H1 (cell line): ENCODE data around the gene ANK3. TPM values are rescaled to one million over a fixed set of nuclear protein-coding genes. Genes with fewer than 3 reads are reported as not detected.
"Not testable (repeated sequence)": the region's sequence is repeated elsewhere in the genome, so short reads cannot be mapped to it uniquely, and the experiment has no call there.

ENCODE experiments used
- CTCF ChIA-PET: fragments of 300-600 bp; sonication (Branson Sonifier 250); formaldehyde crosslinking; loops from one replicate; lab custom pipeline; 2021; ENCODE audit not compliant: partially characterized antibody; lab: Charles Lee
- POLR2A ChIA-PET: fragments of 300-600 bp; sonication (Branson Sonifier 250); formaldehyde crosslinking; loops from one replicate; lab custom pipeline; 2021; ENCODE audit warnings: inconsistent platforms; ENCODE audit not compliant: partially characterized antibody; lab: Charles Lee
- DNase-seq, 2 experiments: peaks; one replicate each; pipeline versions ENCODE4 v3.0.0 to v3.0.0-alpha.2; 2010 to 2022; ENCODE audit warnings: low spot score in 2 of 2, low read depth in 1 of 2, mixed read lengths in 1 of 2
- FAIRE-seq: peaks from 2 replicates; lab custom pipeline; 2011; peaks lifted over from hg19 to GRCh38; lab: Jason Lieb, UNC
- H2AFZ ChIP-seq: 2 replicates; pipeline ENCODE4 v1.8.1; 2012; ENCODE audit warnings: low read length, inconsistent platforms
- H2AK5ac ChIP-seq: 2 replicates; pipeline ENCODE4 v1.6.1; 2013; ENCODE audit warnings: low read depth, low read length
- H2BK120ac ChIP-seq: replicated peaks from 2 replicates; pipeline ENCODE3; 2013; ENCODE audit warnings: low read depth, low read length, inconsistent platforms
- H2BK12ac ChIP-seq: 2 replicates; pipeline ENCODE4 v1.6.1; 2013; ENCODE audit warnings: low read depth, low read length
- H2BK15ac ChIP-seq: 2 replicates; pipeline ENCODE4 v1.6.1; 2013; ENCODE audit warnings: low read length
- H2BK20ac ChIP-seq: 2 replicates; pipeline ENCODE4 v1.6.1; 2013; ENCODE audit warnings: low read length
- H2BK5ac ChIP-seq: 2 replicates; pipeline ENCODE4 v1.6.1; 2013; ENCODE audit warnings: low read depth, low read length
- H3K14ac ChIP-seq: 2 replicates; pipeline ENCODE4 v1.6.1; 2013; ENCODE audit warnings: inconsistent platforms; ENCODE audit not compliant: insufficient read length
- H3K18ac ChIP-seq: 2 replicates; pipeline ENCODE4 v1.6.1; 2013; ENCODE audit warnings: low read length; ENCODE audit errors: extremely low read depth
- H3K23ac ChIP-seq: 2 replicates; pipeline ENCODE4 v1.6.1; 2013; ENCODE audit warnings: inconsistent platforms; ENCODE audit not compliant: insufficient read length
- H3K23me2 ChIP-seq: 2 replicates; pipeline ENCODE4 v1.6.1; 2013; ENCODE audit warnings: low read depth, low read length
- H3K27ac ChIP-seq: 2 replicates; pipeline ENCODE4 v1.6.1; 2011; ENCODE audit warnings: low read depth, low read length, inconsistent platforms
- H3K27me3 ChIP-seq, 4 experiments: replicated peaks in 1 of 4; 1 replicate in 1 of 4; 2 replicates in 3 of 4; pipeline versions ENCODE4 v1.6.1 to v1.8.1; 2011 to 2013; ENCODE audit warnings: low read length in 3 of 4, mild to moderate bottlenecking in 3 of 4, inconsistent platforms in 2 of 4, mixed read lengths in 2 of 4, moderate library complexity in 1 of 4; ENCODE audit not compliant: control insufficient read depth in 3 of 4, insufficient read depth in 3 of 4; ENCODE audit errors: extremely low read depth in 1 of 4
- H3K36me3 ChIP-seq, 4 experiments: 2 replicates each; pipeline versions ENCODE4 v1.6.1 to v1.8.1; 2011 to 2013; ENCODE audit warnings: mild to moderate bottlenecking in 4 of 4, low read length in 3 of 4, moderate library complexity in 2 of 4, control low read depth in 1 of 4, inconsistent platforms in 1 of 4; ENCODE audit not compliant: insufficient read depth in 4 of 4, control insufficient read depth in 2 of 4
- H3K4ac ChIP-seq: replicated peaks from 2 replicates; pipeline ENCODE3; 2013; ENCODE audit warnings: low read length, low read depth, mixed read lengths, inconsistent platforms; ENCODE audit not compliant: insufficient read length
- H3K4me1 ChIP-seq, 4 experiments: replicated peaks in 1 of 4; 1 replicate in 1 of 4; 2 replicates in 3 of 4; pipeline versions ENCODE4 v1.6.1 to v1.8.1; 2011 to 2013; ENCODE audit warnings: low read length in 3 of 4, inconsistent platforms in 2 of 4, mixed read lengths in 1 of 4; ENCODE audit not compliant: insufficient read depth in 4 of 4, control insufficient read depth in 3 of 4
- H3K4me2 ChIP-seq, 2 experiments: 2 replicates each; pipeline versions ENCODE4 v1.6.1 to v1.8.1; 2011 to 2013; ENCODE audit warnings: low read depth in 2 of 2, low read length in 2 of 2, control low read depth in 1 of 2, inconsistent platforms in 1 of 2, mild to moderate bottlenecking in 1 of 2; ENCODE audit not compliant: insufficient read depth in 1 of 2
- H3K4me3 ChIP-seq, 4 experiments: fragments of 200-600, 300-600 bp in 1 of 4; sonication (generic), shearing (Covaris generic), sonication (Bioruptor Twin) in 1 of 4; 2 replicates each; pipeline versions ENCODE4 v1.5.1 to v1.8.1; 2011 to 2016; ENCODE audit warnings: low read length in 4 of 4, low read depth in 3 of 4, control low read depth in 2 of 4, inconsistent platforms in 2 of 4, mild to moderate bottlenecking in 2 of 4, mixed read lengths in 1 of 4, moderate library complexity in 1 of 4; ENCODE audit not compliant: insufficient read depth in 2 of 4; ENCODE audit errors: extremely low read depth in 1 of 4
- H3K56ac ChIP-seq: replicated peaks from 2 replicates; pipeline ENCODE3; 2013; ENCODE audit warnings: low read depth, mild to moderate bottlenecking, mixed read lengths, low read length, inconsistent platforms; ENCODE audit not compliant: insufficient read length
- H3K79me1 ChIP-seq: 2 replicates; pipeline ENCODE4 v1.6.1; 2013; ENCODE audit warnings: low read depth, low read length, control low read depth
- H3K79me2 ChIP-seq, 2 experiments: 2 replicates each; pipeline versions ENCODE4 v1.6.1 to v1.8.1; 2012 to 2013; ENCODE audit warnings: low read length in 2 of 2, mild to moderate bottlenecking in 2 of 2, inconsistent platforms in 1 of 2; ENCODE audit not compliant: insufficient read depth in 2 of 2, control insufficient read depth in 1 of 2
- H3K9ac ChIP-seq, 4 experiments: replicated peaks in 1 of 4; 1 replicate in 1 of 4; 2 replicates in 3 of 4; pipeline versions ENCODE4 v1.6.1 to v1.8.1; 2011 to 2013; ENCODE audit warnings: low read depth in 3 of 4, low read length in 3 of 4, control low read depth in 2 of 4, mild to moderate bottlenecking in 2 of 4, moderate library complexity in 2 of 4, inconsistent platforms in 1 of 4; ENCODE audit errors: extremely low read depth in 1 of 4
- H3K9me3 ChIP-seq, 2 experiments: 2 replicates each; pipeline versions ENCODE4 v1.6.1 to v1.8.1; 2012 to 2013; ENCODE audit warnings: mild to moderate bottlenecking in 2 of 2, moderate library complexity in 2 of 2, control low read depth in 1 of 2, inconsistent platforms in 1 of 2, low read depth in 1 of 2, low read length in 1 of 2, mixed read lengths in 1 of 2; ENCODE audit not compliant: insufficient read depth in 2 of 2
- H4K20me1 ChIP-seq, 2 experiments: replicated peaks in 1 of 2; 2 replicates each; pipeline versions ENCODE3 to v1.8.1; 2011 to 2013; ENCODE audit warnings: inconsistent platforms in 2 of 2, low read length in 2 of 2, mild to moderate bottlenecking in 1 of 2; ENCODE audit not compliant: insufficient read depth in 2 of 2, control insufficient read depth in 1 of 2
- H4K5ac ChIP-seq: 2 replicates; pipeline ENCODE4 v1.6.1; 2013; ENCODE audit warnings: low read length, low read depth, mixed read lengths, inconsistent platforms; ENCODE audit not compliant: insufficient read length
- H4K8ac ChIP-seq: 2 replicates; pipeline ENCODE4 v1.8.0; 2013; ENCODE audit warnings: mild to moderate bottlenecking, moderate library complexity, low read length, inconsistent platforms; ENCODE audit not compliant: insufficient read depth; ENCODE audit errors: extremely low read depth
- H4K91ac ChIP-seq: replicated peaks from 2 replicates; pipeline ENCODE3; 2013; ENCODE audit warnings: low read length, mixed read lengths, inconsistent platforms; ENCODE audit not compliant: insufficient read length
- CEBPB ChIP-seq: IDR thresholded peaks from 2 replicates; pipeline ENCODE4 v1.6.1; 2012; ENCODE audit warnings: low read depth, low read length
- WGBS, 2 experiments: shearing (Covaris generic) in 1 of 2; methylation state at CpG; one replicate each; pipeline versions ENCODE4 v1.1.6 to v1.1.7; 2013 to 2015; ENCODE audit warnings: low lambda C conversion rate in 2 of 2, mixed read lengths in 2 of 2, inconsistent platforms in 1 of 2, low coverage in 1 of 2, missing lambda C conversion rate in 1 of 2; ENCODE audit not compliant: insufficient replicate concordance in 2 of 2, insufficient coverage in 1 of 2, insufficient read length in 1 of 2; ENCODE audit errors: extremely low coverage in 1 of 2, missing lambda C conversion rate in 1 of 2; 5-methylcytosine and 5-hydroxymethylcytosine counted together
- polyA plus RNA-seq, 7 experiments: library from polyadenylated mRNA; depleted of rRNA in 3 of 7; stranded (reverse) in 5 of 7; unstranded in 2 of 7; fragments of >200 nt in 5 of 7; fragments of 200-250 nt in 2 of 7; gene quantifications; 1 replicate in 5 of 7; 2 replicates in 1 of 7; 4 replicates in 1 of 7; pipeline versions ENCODE4 v1.2.1 to v1.2.3, GENCODE V29; 2011 to 2013; ENCODE audit warnings: missing spikeins in 2 of 7, mixed read lengths in 2 of 7
- total RNA-seq: library from RNA; stranded (reverse); fragmentation: NEBNext Ultra II Directional; extraction: Animal tissue kit (Norgen Biotek cat#: 25700); gene quantifications from 2 replicates; pipeline ENCODE4 v1.2.1, GENCODE V29; 2021

ANK3 gene
- total and polyA plus RNA-seq, 2 of the 8 experiments (the other 6 are each of a cell fraction or from before 2014, with no cell fraction given): 18.1 to 67.9 TPM

DNA sequence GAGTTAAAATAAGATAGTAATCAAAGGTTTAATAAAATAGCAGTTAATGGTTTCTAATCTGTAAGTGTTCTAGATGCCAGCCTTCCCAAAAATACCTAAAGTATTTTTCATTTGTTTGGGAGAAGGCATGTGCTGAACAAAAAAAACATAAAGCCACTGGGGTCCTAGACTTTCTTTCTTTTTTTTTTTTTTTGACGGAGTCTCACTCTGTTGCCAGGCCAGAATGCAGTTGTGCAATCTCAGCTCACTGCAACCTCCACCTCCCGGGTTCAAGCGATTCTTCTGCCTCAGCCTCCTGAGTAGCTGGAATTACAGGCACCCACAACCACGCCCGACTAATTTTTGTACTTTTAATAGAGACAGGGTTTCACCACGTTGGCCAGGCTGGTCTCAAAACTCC, 97.1 kb downstream of the ANK3 start:
- H3K9ac ChIP-seq, H4K8ac ChIP-seq, DNase-seq, H3K4ac ChIP-seq, H3K23ac ChIP-seq, H3K4me1 ChIP-seq, H3K36me3 ChIP-seq, CTCF ChIA-PET, H2AK5ac ChIP-seq, H3K23me2 ChIP-seq, H3K27me3 ChIP-seq, H2BK20ac ChIP-seq, H2AFZ ChIP-seq, H4K5ac ChIP-seq, H3K27ac ChIP-seq, H2BK15ac ChIP-seq, H3K4me3 ChIP-seq, H3K56ac ChIP-seq, H4K91ac ChIP-seq, H2BK120ac ChIP-seq, FAIRE-seq, H3K9me3 ChIP-seq, H2BK5ac ChIP-seq, H3K79me2 ChIP-seq, POLR2A ChIA-PET, H2BK12ac ChIP-seq, H3K14ac ChIP-seq, H3K18ac ChIP-seq, H4K20me1 ChIP-seq, H3K4me2 ChIP-seq, H3K79me1 ChIP-seq: not testable (repeated sequence)
- 0 out of 2 replicates have a peak, but pooled peaks have one; percentile 41 for TF ChIP-seq CEBPB
- WGBS, 2 experiments: 84% methylated on average over 6 of the region's 6 CpGs; no CpG with 5 or more reads in 1 of the 2 experiments
